Measurements from ENCODE around the gene GIMAP4. TPM values are rescaled to one million over a fixed set of nuclear protein-coding genes. Genes with fewer than 3 reads are reported as not detected.
"Not testable (repeated sequence)": the region's sequence is repeated elsewhere in the genome, so short reads cannot be mapped to it uniquely, and the experiment has no call there.

The GIMAP4 gene
- total RNA-seq, 1 donor: 0.18 TPM

GRCh38 chr7:150594805-150595204 is 27.6 kb downstream of the GIMAP4 start:
- H3K4me3 ChIP-seq (ENCODE audit: low read depth, low read length): no peak overlapping the region
- DNase-seq (ENCODE audit: low read depth): no peak
- TF ChIP-seq CTCF (IDR thresholded peaks at IDR 0.05; ENCODE audit: insufficient read depth, low read length): no peak

- no peak for TF ChIP-seq CTCF (IDR thresholded peaks at IDR 0.05; ENCODE audit: insufficient read depth, low read length)
- DNase-seq (ENCODE audit: low read depth): no peak
- H3K4me3 ChIP-seq (ENCODE audit: low read depth, low read length): no peak overlapping the region
These were observed 28.2 kb downstream of the GIMAP4 start for GRCh38 chr7:150595361-150595760.

- not testable (repeated sequence) for DNase-seq (ENCODE audit: low read depth); H3K4me3 ChIP-seq (ENCODE audit: low read depth, low read length)
These were observed 36.4 kb downstream of the GIMAP4 start for GRCh38 chr7:150603600-150603999.

- TF ChIP-seq CTCF (IDR thresholded peaks at IDR 0.05; ENCODE audit: insufficient read depth, low read length): no peak
- no peak overlapping the region for H3K4me3 ChIP-seq (ENCODE audit: low read depth, low read length)
- DNase-seq (ENCODE audit: low read depth): no peak
These were observed 43.0 kb downstream of the GIMAP4 start for GRCh38 chr7:150610233-150610632.

GRCh38 chr7:150612925-150613324 is 45.7 kb downstream of the GIMAP4 start:
- no peak for DNase-seq (ENCODE audit: low read depth)
- H3K4me3 ChIP-seq (ENCODE audit: low read depth, low read length): no peak overlapping the region
- no peak for TF ChIP-seq CTCF (IDR thresholded peaks at IDR 0.05; ENCODE audit: insufficient read depth, low read length)

- H3K4me3 ChIP-seq (ENCODE audit: low read depth, low read length): no peak overlapping the region
- no peak for DNase-seq (ENCODE audit: low read depth)
- no peak for TF ChIP-seq CTCF (IDR thresholded peaks at IDR 0.05; ENCODE audit: insufficient read depth, low read length)
These were observed 46.7 kb downstream of the GIMAP4 start for GRCh38 chr7:150613880-150614279.

- not testable (repeated sequence) for DNase-seq (ENCODE audit: low read depth); H3K4me3 ChIP-seq (ENCODE audit: low read depth, low read length)
These were observed 47.2 kb downstream of the GIMAP4 start for GRCh38 chr7:150614426-150614825.

GRCh38 chr7:150615221-150615755 is 48.1 kb downstream of the GIMAP4 start:
- DNase-seq (ENCODE audit: low read depth); H3K4me3 ChIP-seq (ENCODE audit: low read depth, low read length): not testable (repeated sequence)

GRCh38 chr7:150620061-150620460 is 52.9 kb downstream of the GIMAP4 start:
- no peak overlapping the region for H3K4me3 ChIP-seq (ENCODE audit: low read depth, low read length)
- no peak for DNase-seq (ENCODE audit: low read depth)
- no peak for TF ChIP-seq CTCF (IDR thresholded peaks at IDR 0.05; ENCODE audit: insufficient read depth, low read length)

Data from fibroblast of the aortic adventitia (primary cell).